K562 (cell line): Measurements from ENCODE around the gene CELSR1.

Experiments
- ATF1 ChIP-seq, 2 experiments: fragments of 450-650 bp in 1 of 2; IDR thresholded peaks; 2 replicates each; pipeline ENCODE4 v1.6.1; 2016; ENCODE audit warnings: missing compliant biosample characterization in 1 of 2, missing genetic modification characterization in 1 of 2
- EHMT2 ChIP-seq: fragments of 450-650 bp; IDR thresholded peaks from 2 replicates; pipeline ENCODE4 v1.6.1; 2018; ENCODE audit warnings: antibody characterized with exemption
- FOXP4 ChIP-seq: sonication (generic); formaldehyde crosslinking; IDR thresholded peaks from 2 replicates; pipeline ENCODE4 v1.8.0; 2022; ENCODE audit warnings: mild to moderate bottlenecking, missing genetic modification reagents, borderline replicate concordance
- JUN ChIP-seq, 2 experiments: sonication (generic) in 1 of 2; formaldehyde crosslinking in 1 of 2; IDR thresholded peaks; 2 replicates each; pipeline versions ENCODE4 v1.6.1 to v1.8.0; 2012 to 2022; ENCODE audit warnings: borderline replicate concordance in 2 of 2, mild to moderate bottlenecking in 2 of 2, improper control_type of control experiment in 1 of 2, low read depth in 1 of 2, low read length in 1 of 2, missing genetic modification reagents in 1 of 2
- KLF13 ChIP-seq: fragments of 450-650 bp; IDR thresholded peaks from 2 replicates; pipeline ENCODE4 v1.6.1; 2016; ENCODE audit warnings: missing genetic modification characterization, low read depth, mild to moderate bottlenecking, missing compliant biosample characterization, moderate library complexity, borderline replicate concordance
- POLR2AphosphoS5 ChIP-seq: IDR thresholded peaks from 2 replicates; pipeline ENCODE4 v1.6.1; 2011; ENCODE audit warnings: mild to moderate bottlenecking, low read depth, low read length, moderate library complexity; ENCODE audit not compliant: control insufficient read depth, insufficient read depth
- SMC3 ChIP-seq: conservative IDR thresholded peaks from 2 replicates; pipeline ENCODE4 v1.6.1; 2011; ENCODE audit warnings: low read depth, low read length, improper control_type of control experiment; ENCODE audit not compliant: insufficient read depth
- TARDBP ChIP-seq: fragments of 450-650 bp; IDR thresholded peaks from 2 replicates; pipeline ENCODE4 v1.6.1; 2016
- ZHX1 ChIP-seq: fragments of 150-350 bp; conservative IDR thresholded peaks from 2 replicates; pipeline ENCODE4 v1.6.1; 2014; ENCODE audit warnings: low read length
- ZNF274 ChIP-seq: IDR thresholded peaks from 2 replicates; pipeline ENCODE4 v1.6.1; 2011; ENCODE audit warnings: low read depth, mild to moderate bottlenecking, low read length, moderate library complexity, borderline replicate concordance
- ZNF354B ChIP-seq: fragments of 250-450 bp; sonication (Bioruptor Pico); IDR thresholded peaks from 2 replicates; pipeline ENCODE4 v1.4.0; 2020
- TF ChIP-seq, protein P1 (sequence below), 3 experiments: IDR thresholded peaks in 2 of 3; conservative IDR thresholded peaks in 1 of 3; 2 replicates each; pipeline ENCODE4 v1.5.1; 2011 to 2012; ENCODE audit warnings: low read length in 3 of 3, mild to moderate bottlenecking in 3 of 3, control low read depth in 2 of 3, improper control_type of control experiment in 1 of 3, inconsistent platforms in 1 of 3, low read depth in 1 of 3, mixed read lengths in 1 of 3, moderate library complexity in 1 of 3; ENCODE audit not compliant: insufficient read depth in 2 of 3
- TF ChIP-seq, protein P2 (sequence below): fragments of 250-450 bp; sonication (Bioruptor Pico); IDR thresholded peaks from 2 replicates; pipeline ENCODE4 v1.4.0; 2020; ENCODE audit warnings: mild to moderate bottlenecking

GRCh38 chr22:46429325-46429853 lies 108.0 kb downstream of the CELSR1 start:
- TF ChIP-seq TARDBP (no peak), ZNF274 (no peak), FOXP4 (CRISPR knock-in tag) (no peak), JUN (IDR thresholded peaks at IDR 0.05; ENCODE audit: borderline replicate concordance, low read depth, low read length) (no peak), JUN (CRISPR knock-in tag; IDR thresholded peaks at IDR 0.05; ENCODE audit: borderline replicate concordance) (no peak), ATF1 (CRISPR knock-in tag; IDR thresholded peaks at IDR 0.05) (no peak), ATF1 (tag; IDR thresholded peaks at IDR 0.05) (no peak), ZNF354B (CRISPR knock-in tag) (no peak), EHMT2 (no peak), SMC3 (no peak), KLF13 (tag) (no peak), ZHX1 (no peak), POLR2AphosphoS5 (no peak)
- TF ChIP-seq, protein P1, sequence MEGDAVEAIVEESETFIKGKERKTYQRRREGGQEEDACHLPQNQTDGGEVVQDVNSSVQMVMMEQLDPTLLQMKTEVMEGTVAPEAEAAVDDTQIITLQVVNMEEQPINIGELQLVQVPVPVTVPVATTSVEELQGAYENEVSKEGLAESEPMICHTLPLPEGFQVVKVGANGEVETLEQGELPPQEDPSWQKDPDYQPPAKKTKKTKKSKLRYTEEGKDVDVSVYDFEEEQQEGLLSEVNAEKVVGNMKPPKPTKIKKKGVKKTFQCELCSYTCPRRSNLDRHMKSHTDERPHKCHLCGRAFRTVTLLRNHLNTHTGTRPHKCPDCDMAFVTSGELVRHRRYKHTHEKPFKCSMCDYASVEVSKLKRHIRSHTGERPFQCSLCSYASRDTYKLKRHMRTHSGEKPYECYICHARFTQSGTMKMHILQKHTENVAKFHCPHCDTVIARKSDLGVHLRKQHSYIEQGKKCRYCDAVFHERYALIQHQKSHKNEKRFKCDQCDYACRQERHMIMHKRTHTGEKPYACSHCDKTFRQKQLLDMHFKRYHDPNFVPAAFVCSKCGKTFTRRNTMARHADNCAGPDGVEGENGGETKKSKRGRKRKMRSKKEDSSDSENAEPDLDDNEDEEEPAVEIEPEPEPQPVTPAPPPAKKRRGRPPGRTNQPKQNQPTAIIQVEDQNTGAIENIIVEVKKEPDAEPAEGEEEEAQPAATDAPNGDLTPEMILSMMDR (IDR thresholded peaks at IDR 0.05 in 2 of 3, conservative IDR thresholded peaks at IDR 0.05 in 1 of 3; ENCODE audit: insufficient read depth in 2 of 3, low read depth in 1 of 3, low read length in 3 of 3), result no peak
- TF ChIP-seq, protein P2, sequence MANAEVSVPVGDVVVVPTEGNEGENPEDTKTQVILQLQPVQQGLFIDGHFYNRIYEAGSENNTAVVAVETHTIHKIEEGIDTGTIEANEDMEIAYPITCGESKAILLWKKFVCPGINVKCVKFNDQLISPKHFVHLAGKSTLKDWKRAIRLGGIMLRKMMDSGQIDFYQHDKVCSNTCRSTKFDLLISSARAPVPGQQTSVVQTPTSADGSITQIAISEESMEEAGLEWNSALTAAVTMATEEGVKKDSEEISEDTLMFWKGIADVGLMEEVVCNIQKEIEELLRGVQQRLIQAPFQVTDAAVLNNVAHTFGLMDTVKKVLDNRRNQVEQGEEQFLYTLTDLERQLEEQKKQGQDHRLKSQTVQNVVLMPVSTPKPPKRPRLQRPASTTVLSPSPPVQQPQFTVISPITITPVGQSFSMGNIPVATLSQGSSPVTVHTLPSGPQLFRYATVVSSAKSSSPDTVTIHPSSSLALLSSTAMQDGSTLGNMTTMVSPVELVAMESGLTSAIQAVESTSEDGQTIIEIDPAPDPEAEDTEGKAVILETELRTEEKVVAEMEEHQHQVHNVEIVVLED, result no peak
